HEK293 (cell line): ENCODE measurements around the gene PITHD1.

ENCODE experiments used
- EGR2 ChIP-seq: fragments of 450-650 bp; formaldehyde crosslinking; IDR thresholded peaks from 2 replicates; pipeline ENCODE4 v1.5.1; 2016; ENCODE audit warnings: low read depth, missing biosample characterization, missing genetic modification characterization
- FEZF1 ChIP-seq: fragments of 450-650 bp; formaldehyde crosslinking; IDR thresholded peaks from 2 replicates; pipeline ENCODE4 v1.5.1; 2016; ENCODE audit warnings: missing biosample characterization, missing genetic modification characterization
- GLIS2 ChIP-seq: fragments of 450-650 bp; formaldehyde crosslinking; IDR thresholded peaks from 2 replicates; pipeline ENCODE4 v1.5.1; 2016; ENCODE audit warnings: missing biosample characterization, missing genetic modification characterization
- HOXA7 ChIP-seq: sonication (generic); formaldehyde crosslinking; IDR thresholded peaks from 2 replicates; pipeline ENCODE4 v1.8.1; 2022; ENCODE audit warnings: missing genetic modification reagents, borderline replicate concordance
- KLF1 ChIP-seq: fragments of 450-650 bp; formaldehyde crosslinking; IDR thresholded peaks from 2 replicates; pipeline ENCODE4 v1.5.1; 2016; ENCODE audit warnings: missing biosample characterization, missing genetic modification characterization
- KLF16 ChIP-seq: fragments of 450-650 bp; formaldehyde crosslinking; IDR thresholded peaks from 2 replicates; pipeline ENCODE4 v1.5.1; 2017; ENCODE audit warnings: missing biosample characterization, missing genetic modification characterization
- KLF8 ChIP-seq: fragments of 450-650 bp; formaldehyde crosslinking; IDR thresholded peaks from 2 replicates; pipeline ENCODE4 v1.5.1; 2016; ENCODE audit warnings: missing biosample characterization, missing genetic modification characterization
- KLF9 ChIP-seq: fragments of 450-650 bp; formaldehyde crosslinking; IDR thresholded peaks from 2 replicates; pipeline ENCODE4 v1.5.1; 2016; ENCODE audit warnings: missing biosample characterization, missing genetic modification characterization, low read depth
- SP3 ChIP-seq: fragments of 450-650 bp; formaldehyde crosslinking; IDR thresholded peaks from 2 replicates; pipeline ENCODE4 v1.5.1; 2016; ENCODE audit warnings: missing biosample characterization, missing genetic modification characterization
- SP7 ChIP-seq: fragments of 450-650 bp; formaldehyde crosslinking; IDR thresholded peaks from 2 replicates; pipeline ENCODE4 v1.5.1; 2016; ENCODE audit warnings: missing biosample characterization, missing genetic modification characterization
- YY1 ChIP-seq: fragments of 450-650 bp; formaldehyde crosslinking; IDR thresholded peaks from 2 replicates; pipeline ENCODE4 v1.5.1; 2018; ENCODE audit warnings: missing biosample characterization, missing genetic modification characterization
- ZBTB21 ChIP-seq: fragments of 450-650 bp; formaldehyde crosslinking; IDR thresholded peaks from 2 replicates; pipeline ENCODE4 v1.5.1; 2017; ENCODE audit warnings: missing biosample characterization, missing genetic modification characterization
- ZBTB7A ChIP-seq: fragments of 450-650 bp; formaldehyde crosslinking; IDR thresholded peaks from 2 replicates; pipeline ENCODE4 v1.5.1; 2016; ENCODE audit warnings: low read depth, missing biosample characterization, missing genetic modification characterization
- ZNF335 ChIP-seq: fragments of 450-650 bp; formaldehyde crosslinking; conservative IDR thresholded peaks from 2 replicates; pipeline ENCODE4 v1.5.1; 2016; ENCODE audit warnings: missing biosample characterization, missing genetic modification characterization
- ZNF692 ChIP-seq: fragments of 450-650 bp; formaldehyde crosslinking; IDR thresholded peaks from 2 replicates; pipeline ENCODE4 v1.5.1; 2016; ENCODE audit warnings: missing biosample characterization, missing genetic modification characterization
- ZNF776 ChIP-seq: fragments of 450-650 bp; formaldehyde crosslinking; IDR thresholded peaks from 2 replicates; pipeline ENCODE4 v1.5.0; 2017; ENCODE audit warnings: missing biosample characterization, missing genetic modification characterization, borderline replicate concordance
- ZNF843 ChIP-seq: fragments of 450-650 bp; formaldehyde crosslinking; IDR thresholded peaks from 2 replicates; pipeline ENCODE4 v1.5.1; 2016; ENCODE audit warnings: missing biosample characterization, missing genetic modification characterization
- TF ChIP-seq, protein P1 (sequence below): fragments of 450-650 bp; formaldehyde crosslinking; optimal IDR thresholded peaks from 2 replicates; pipeline ENCODE3; 2016; ENCODE audit warnings: missing biosample characterization, mild to moderate bottlenecking, missing genetic modification characterization
- TF ChIP-seq, protein P2 (sequence below): fragments of 450-650 bp; formaldehyde crosslinking; IDR thresholded peaks from 2 replicates; pipeline ENCODE4 v1.5.1; 2017; ENCODE audit warnings: missing biosample characterization, missing genetic modification characterization
- TF ChIP-seq, protein P3 (sequence below): fragments of 450-650 bp; formaldehyde crosslinking; IDR thresholded peaks from 2 replicates; pipeline ENCODE4 v1.5.1; 2016; ENCODE audit warnings: missing biosample characterization, missing genetic modification characterization
- TF ChIP-seq, protein P4 (sequence below): fragments of 450-650 bp; IDR thresholded peaks from 2 replicates; pipeline ENCODE4 v1.5.1; 2018; ENCODE audit warnings: missing biosample characterization, missing genetic modification characterization

The PITHD1 gene

DNA sequence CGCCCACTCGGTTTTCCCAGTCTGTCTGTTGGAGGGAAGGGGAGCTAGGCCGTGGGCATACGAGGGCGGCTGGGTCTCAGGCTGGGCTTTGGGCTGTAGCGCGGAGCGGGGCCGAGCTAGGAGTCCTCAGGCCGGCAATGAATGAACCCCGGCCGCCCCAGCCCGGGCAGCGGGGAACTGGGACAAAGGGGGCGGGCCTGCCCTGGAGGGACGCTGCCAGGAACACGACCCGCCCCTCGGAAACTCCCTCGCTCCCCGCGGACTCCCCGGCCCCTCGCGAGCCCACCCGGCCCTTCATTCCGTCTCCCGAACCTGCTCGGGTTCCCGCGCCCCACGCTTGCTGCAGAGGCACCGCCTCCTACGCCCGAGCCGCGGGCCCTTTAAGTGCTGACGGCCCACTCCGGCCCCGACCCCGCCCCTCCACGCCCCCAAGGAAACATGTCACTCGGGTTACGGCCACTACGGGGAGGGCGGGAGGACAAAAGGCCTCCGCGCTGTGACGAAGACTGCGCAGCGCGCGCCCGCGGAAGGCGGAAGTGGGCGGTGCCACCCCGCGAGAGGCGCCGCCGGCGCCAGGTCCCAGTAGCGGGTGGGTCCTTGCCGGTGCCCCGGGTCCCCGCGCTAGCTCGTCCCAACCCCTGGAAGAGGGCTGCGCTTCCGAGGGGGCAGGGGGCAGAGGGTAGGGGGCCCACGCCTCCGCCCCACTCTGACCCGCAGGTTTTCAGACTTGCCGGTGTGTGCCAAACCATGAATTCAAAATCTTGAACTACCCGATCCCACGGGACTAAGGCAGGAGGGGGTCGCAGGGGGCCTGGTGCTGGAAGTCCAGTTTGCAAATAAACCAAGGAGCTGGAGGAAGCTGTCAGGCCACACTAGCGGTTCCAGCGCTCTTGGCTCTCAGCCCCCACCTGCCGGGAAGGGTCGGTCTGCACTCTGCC is 22.5 kb downstream of the PITHD1 start, which contains the start of gene GALE (continued):
- TF ChIP-seq, protein P1, sequence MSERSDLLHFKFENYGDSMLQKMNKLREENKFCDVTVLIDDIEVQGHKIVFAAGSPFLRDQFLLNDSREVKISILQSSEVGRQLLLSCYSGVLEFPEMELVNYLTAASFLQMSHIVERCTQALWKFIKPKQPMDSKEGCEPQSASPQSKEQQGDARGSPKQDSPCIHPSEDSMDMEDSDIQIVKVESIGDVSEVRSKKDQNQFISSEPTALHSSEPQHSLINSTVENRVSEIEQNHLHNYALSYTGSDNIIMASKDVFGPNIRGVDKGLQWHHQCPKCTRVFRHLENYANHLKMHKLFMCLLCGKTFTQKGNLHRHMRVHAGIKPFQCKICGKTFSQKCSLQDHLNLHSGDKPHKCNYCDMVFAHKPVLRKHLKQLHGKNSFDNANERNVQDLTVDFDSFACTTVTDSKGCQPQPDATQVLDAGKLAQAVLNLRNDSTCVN (tag by site-specific recombination), result peak; percentile 97
- TF ChIP-seq, protein P2, sequence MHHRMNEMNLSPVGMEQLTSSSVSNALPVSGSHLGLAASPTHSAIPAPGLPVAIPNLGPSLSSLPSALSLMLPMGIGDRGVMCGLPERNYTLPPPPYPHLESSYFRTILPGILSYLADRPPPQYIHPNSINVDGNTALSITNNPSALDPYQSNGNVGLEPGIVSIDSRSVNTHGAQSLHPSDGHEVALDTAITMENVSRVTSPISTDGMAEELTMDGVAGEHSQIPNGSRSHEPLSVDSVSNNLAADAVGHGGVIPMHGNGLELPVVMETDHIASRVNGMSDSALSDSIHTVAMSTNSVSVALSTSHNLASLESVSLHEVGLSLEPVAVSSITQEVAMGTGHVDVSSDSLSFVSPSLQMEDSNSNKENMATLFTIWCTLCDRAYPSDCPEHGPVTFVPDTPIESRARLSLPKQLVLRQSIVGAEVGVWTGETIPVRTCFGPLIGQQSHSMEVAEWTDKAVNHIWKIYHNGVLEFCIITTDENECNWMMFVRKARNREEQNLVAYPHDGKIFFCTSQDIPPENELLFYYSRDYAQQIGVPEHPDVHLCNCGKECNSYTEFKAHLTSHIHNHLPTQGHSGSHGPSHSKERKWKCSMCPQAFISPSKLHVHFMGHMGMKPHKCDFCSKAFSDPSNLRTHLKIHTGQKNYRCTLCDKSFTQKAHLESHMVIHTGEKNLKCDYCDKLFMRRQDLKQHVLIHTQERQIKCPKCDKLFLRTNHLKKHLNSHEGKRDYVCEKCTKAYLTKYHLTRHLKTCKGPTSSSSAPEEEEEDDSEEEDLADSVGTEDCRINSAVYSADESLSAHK (tag by site-specific recombination), result no peak
- TF ChIP-seq YY1 (no peak), GLIS2 (tag by site-specific recombination) (peak; percentile 82; the same call in 1 of the 2 replicates), HOXA7 (no peak), ZNF776 (tag by site-specific recombination) (no peak), ZNF692 (tag by site-specific recombination) (peak; percentile 75), SP3 (tag by site-specific recombination) (peak; percentile 96), KLF16 (tag by site-specific recombination) (peak; percentile 89), FEZF1 (peak; percentile 35; the same call in 1 of the 2 replicates), SP7 (tag by site-specific recombination) (peak; percentile 58), KLF9 (tag by site-specific recombination) (peak; percentile 94), ZBTB7A (tag by site-specific recombination) (peak; percentile 45; the same call in 1 of the 2 replicates), KLF1 (tag by site-specific recombination) (peak; percentile 81), KLF8 (tag by site-specific recombination) (peak; percentile 70), EGR2 (peak; percentile 84), ZBTB21 (tag by site-specific recombination) (peak; percentile 69), ZNF843 (tag by site-specific recombination) (peak; percentile 39; the same call in 1 of the 2 replicates), ZNF335 (peak; percentile 91)
- TF ChIP-seq, protein P3, sequence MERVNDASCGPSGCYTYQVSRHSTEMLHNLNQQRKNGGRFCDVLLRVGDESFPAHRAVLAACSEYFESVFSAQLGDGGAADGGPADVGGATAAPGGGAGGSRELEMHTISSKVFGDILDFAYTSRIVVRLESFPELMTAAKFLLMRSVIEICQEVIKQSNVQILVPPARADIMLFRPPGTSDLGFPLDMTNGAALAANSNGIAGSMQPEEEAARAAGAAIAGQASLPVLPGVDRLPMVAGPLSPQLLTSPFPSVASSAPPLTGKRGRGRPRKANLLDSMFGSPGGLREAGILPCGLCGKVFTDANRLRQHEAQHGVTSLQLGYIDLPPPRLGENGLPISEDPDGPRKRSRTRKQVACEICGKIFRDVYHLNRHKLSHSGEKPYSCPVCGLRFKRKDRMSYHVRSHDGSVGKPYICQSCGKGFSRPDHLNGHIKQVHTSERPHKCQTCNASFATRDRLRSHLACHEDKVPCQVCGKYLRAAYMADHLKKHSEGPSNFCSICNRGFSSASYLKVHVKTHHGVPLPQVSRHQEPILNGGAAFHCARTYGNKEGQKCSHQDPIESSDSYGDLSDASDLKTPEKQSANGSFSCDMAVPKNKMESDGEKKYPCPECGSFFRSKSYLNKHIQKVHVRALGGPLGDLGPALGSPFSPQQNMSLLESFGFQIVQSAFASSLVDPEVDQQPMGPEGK (tag by site-specific recombination), result peak; percentile 76
- TF ChIP-seq, protein P4, sequence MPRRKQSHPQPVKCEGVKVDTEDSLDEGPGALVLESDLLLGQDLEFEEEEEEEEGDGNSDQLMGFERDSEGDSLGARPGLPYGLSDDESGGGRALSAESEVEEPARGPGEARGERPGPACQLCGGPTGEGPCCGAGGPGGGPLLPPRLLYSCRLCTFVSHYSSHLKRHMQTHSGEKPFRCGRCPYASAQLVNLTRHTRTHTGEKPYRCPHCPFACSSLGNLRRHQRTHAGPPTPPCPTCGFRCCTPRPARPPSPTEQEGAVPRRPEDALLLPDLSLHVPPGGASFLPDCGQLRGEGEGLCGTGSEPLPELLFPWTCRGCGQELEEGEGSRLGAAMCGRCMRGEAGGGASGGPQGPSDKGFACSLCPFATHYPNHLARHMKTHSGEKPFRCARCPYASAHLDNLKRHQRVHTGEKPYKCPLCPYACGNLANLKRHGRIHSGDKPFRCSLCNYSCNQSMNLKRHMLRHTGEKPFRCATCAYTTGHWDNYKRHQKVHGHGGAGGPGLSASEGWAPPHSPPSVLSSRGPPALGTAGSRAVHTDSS (tag by site-specific recombination), result peak; percentile 78
